ENCODE results near the gene SYDE2.
"Not testable (repeated sequence)": the region's sequence is repeated elsewhere in the genome, so short reads cannot be mapped to it uniquely, and the experiment has no call there.

The SYDE2 gene

GRCh38 chr1:85158910-85159309 is 41.9 kb downstream of the SYDE2 start:
- DNase-seq, result no peak

GRCh38 chr1:85157436-85157835 is 43.4 kb downstream of the SYDE2 start:
- DNase-seq, result no peak

GRCh38 chr1:85153149-85153891 is 47.5 kb downstream of the SYDE2 start:
- DNase-seq, result no peak

GRCh38 chr1:85151446-85151845 is 49.4 kb downstream of the SYDE2 start:
- no peak for DNase-seq

- no peak for DNase-seq
These were observed 51.0 kb downstream of the SYDE2 start for GRCh38 chr1:85149805-85150204.

GRCh38 chr1:85148524-85149250 is 52.1 kb downstream of the SYDE2 start:
- no peak for DNase-seq

GRCh38 chr1:85146972-85147359 is 53.9 kb downstream of the SYDE2 start:
- DNase-seq, result no peak

GRCh38 chr1:85146298-85146971 is 54.4 kb downstream of the SYDE2 start:
- not testable (repeated sequence) for DNase-seq

GRCh38 chr1:85144351-85144750 is 56.5 kb downstream of the SYDE2 start:
- no peak for DNase-seq

- no peak for DNase-seq
These were observed 58.1 kb downstream of the SYDE2 start for GRCh38 chr1:85142753-85143152.

GRCh38 chr1:85138439-85138838 is 62.4 kb downstream of the SYDE2 start:
- DNase-seq, result not testable (repeated sequence)

- DNase-seq, result no peak
These were observed 63.2 kb downstream of the SYDE2 start for GRCh38 chr1:85137660-85138059.

- no peak for DNase-seq
These were observed 65.4 kb downstream of the SYDE2 start for GRCh38 chr1:85135392-85135798.

GRCh38 chr1:85134583-85135391 is 66.0 kb downstream of the SYDE2 start:
- DNase-seq, result peak in 1 of 2 experiments; percentile 13

- DNase-seq, result no peak
These were observed 67.2 kb downstream of the SYDE2 start for GRCh38 chr1:85133565-85134159.

- DNase-seq, result no peak
These were observed 68.6 kb downstream of the SYDE2 start for GRCh38 chr1:85132078-85132720.

GRCh38 chr1:85128316-85128715 is 72.5 kb downstream of the SYDE2 start:
- no peak for DNase-seq

- no peak for DNase-seq
These were observed 74.9 kb downstream of the SYDE2 start for GRCh38 chr1:85125891-85126290.

- no peak for DNase-seq
These were observed 76.7 kb downstream of the SYDE2 start for GRCh38 chr1:85124091-85124490.

- DNase-seq, result no peak
These were observed 78.6 kb downstream of the SYDE2 start for GRCh38 chr1:85122169-85122568.

- no peak for DNase-seq
These were observed 79.1 kb downstream of the SYDE2 start for GRCh38 chr1:85121744-85122143.

- DNase-seq, result no peak
These were observed 82.1 kb downstream of the SYDE2 start for GRCh38 chr1:85118751-85119150.

Measured in Kasumi-1 (cell line).